ENCODE measurements around the gene VEGFC. TPM values are rescaled to one million over a fixed set of nuclear protein-coding genes. Genes with fewer than 3 reads are reported as not detected.

Gene VEGFC
- total RNA-seq, 4 donors from 2014 or later = 3.8 to 31.5 (median 14.6) TPM

DNA sequence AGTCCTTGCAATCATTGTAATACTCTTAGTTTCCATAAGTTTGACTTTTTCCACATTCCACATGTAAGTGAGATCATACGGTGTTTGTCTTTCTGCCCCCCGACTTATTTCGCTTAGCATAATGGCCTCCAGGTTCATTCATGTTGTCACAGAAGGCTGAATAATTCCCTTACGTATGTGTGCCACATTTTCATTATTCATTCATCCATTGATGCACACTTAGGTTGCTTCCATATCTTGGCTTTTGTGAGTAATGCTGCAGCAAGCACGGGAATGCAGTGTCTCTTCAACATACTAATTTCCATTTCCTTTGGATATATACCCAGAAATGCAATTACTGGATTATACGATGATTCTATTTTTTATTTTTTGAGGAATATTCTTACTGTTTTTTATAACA is 22.0 kb upstream of the VEGFC start:
- H3K4me1 ChIP-seq = no peaks in the 10 kb centered on the region
- H3K36me3 ChIP-seq = no peaks in the 10 kb centered on the region
- no peak overlapping the region for H3K27ac ChIP-seq
- no peak overlapping the region for H3K4me3 ChIP-seq
- intact Hi-C loops (cut with DNase I; ENCODE audit: low total_unique reads) = no loop called here
- H3K9me3 ChIP-seq = no peaks in the 10 kb centered on the region
- H3K27me3 ChIP-seq = no peaks in the 10 kb centered on the region
- TF ChIP-seq, protein P1, sequence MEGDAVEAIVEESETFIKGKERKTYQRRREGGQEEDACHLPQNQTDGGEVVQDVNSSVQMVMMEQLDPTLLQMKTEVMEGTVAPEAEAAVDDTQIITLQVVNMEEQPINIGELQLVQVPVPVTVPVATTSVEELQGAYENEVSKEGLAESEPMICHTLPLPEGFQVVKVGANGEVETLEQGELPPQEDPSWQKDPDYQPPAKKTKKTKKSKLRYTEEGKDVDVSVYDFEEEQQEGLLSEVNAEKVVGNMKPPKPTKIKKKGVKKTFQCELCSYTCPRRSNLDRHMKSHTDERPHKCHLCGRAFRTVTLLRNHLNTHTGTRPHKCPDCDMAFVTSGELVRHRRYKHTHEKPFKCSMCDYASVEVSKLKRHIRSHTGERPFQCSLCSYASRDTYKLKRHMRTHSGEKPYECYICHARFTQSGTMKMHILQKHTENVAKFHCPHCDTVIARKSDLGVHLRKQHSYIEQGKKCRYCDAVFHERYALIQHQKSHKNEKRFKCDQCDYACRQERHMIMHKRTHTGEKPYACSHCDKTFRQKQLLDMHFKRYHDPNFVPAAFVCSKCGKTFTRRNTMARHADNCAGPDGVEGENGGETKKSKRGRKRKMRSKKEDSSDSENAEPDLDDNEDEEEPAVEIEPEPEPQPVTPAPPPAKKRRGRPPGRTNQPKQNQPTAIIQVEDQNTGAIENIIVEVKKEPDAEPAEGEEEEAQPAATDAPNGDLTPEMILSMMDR (IDR thresholded peaks at IDR 0.05) = no peak
- no peak for TF ChIP-seq POLR2A (IDR thresholded peaks at IDR 0.05)
- DNase-seq = no peak

DNA sequence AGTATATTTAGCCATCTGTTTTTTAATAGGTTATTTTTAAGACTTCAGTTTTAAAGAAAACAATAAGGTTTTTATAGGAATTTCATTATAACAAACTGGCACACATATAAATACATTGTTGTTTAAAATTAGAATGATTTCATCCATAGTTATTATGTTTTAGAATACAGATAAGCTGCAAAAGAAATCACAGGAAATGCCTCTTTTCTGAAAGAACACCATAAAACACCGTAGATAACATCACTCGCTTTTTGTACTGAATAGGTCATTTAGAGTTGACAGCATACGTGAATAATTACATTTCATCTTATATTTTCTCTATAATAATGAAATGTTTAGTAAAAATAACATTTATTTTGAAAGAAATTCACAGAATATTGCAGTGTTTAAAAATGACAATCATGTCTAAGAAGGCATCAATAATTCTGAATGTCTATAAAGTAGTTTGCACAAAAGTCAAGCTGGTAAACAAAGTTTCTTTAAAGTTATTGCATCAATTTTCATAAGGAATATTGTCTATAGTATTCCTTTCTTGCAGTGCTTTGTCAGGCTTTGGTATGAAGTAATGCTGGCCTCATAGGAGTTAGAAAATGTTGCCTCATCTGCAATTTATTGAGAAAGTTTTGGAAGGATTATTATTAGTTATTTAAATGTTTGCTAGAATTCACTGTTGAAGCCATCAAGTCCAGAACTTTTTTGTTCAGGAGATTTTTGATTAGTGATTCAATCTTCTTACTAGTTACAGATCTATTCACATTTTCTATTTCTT is 17.9 kb upstream of the VEGFC start:
- H3K4me3 ChIP-seq = no peak overlapping the region
- H3K4me1 ChIP-seq = no peaks in the 10 kb centered on the region
- peaks cover 0 to 4% of the 10 kb centered on the region in 2 donors for H3K9me3 ChIP-seq
- no peak for DNase-seq
- intact Hi-C loops (cut with DNase I; ENCODE audit: low total_unique reads) = no loop called here
- no peak for TF ChIP-seq POLR2A (IDR thresholded peaks at IDR 0.05)
- TF ChIP-seq, protein P1 (IDR thresholded peaks at IDR 0.05) = no peak
- no peaks in the 10 kb centered on the region for H3K27me3 ChIP-seq
- no peak overlapping the region for H3K27ac ChIP-seq
- H3K36me3 ChIP-seq = no peaks in the 10 kb centered on the region

DNA sequence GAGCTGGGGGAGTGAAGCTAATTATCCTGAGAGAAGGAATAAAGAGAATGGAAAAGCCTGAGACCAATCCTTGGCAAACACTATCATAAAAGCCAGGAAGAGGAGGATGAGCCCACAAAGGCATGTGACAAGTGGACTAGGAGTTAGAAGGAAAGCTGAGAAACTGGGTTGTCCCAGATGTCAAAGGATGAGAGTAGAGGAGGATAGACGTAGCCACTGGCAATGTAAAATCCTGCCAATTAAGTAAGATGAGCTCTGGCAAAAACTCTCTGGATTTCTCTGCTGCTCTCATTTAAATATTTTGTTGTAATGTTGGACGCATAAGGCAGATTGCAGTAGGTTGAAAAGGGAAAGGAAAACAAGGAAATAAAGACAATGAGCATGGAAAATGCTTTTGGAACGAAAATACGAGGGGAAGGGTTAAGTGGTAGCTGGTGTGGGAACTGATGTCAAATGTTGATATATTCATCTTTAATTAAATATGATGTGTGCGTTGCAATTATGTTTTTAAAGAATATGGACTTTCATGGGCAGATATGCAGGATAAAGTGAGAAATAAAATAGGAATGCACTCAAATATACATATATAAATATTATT is 14.2 kb upstream of the VEGFC start:
- no peak for DNase-seq
- Histone ChIP-seq H3K36me3 (no peaks in the 10 kb centered on the region), H3K27ac (no peak overlapping the region), H3K4me3 (no peak overlapping the region), H3K9me3 (peaks cover 0 to 4% of the 10 kb centered on the region in 2 donors), H3K27me3 (no peaks in the 10 kb centered on the region), H3K4me1 (no peaks in the 10 kb centered on the region)
- no peak for TF ChIP-seq POLR2A (IDR thresholded peaks at IDR 0.05)
- TF ChIP-seq, protein P1 (IDR thresholded peaks at IDR 0.05) = no peak
- intact Hi-C loops (cut with DNase I; ENCODE audit: low total_unique reads) = no loop called here

DNA sequence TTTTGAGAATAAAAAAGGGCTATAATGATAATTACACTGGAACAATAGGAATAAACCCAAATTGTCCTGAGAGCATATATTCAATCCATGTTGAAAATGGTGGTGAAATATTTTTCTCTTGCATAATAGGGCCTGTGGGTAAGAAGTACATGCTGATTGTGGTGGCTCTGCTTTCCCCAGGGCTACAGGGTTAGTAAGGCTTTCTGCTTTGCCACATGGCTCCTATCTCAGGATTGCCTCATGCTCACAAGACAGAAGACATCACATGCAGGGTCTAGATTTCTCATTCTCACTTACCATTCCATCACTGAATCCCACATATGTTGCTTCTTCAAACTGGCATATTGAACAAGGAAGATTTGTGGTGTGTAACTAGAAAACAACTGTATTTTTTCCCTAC is 12.4 kb upstream of the VEGFC start:
- Histone ChIP-seq H3K36me3 (no peaks in the 10 kb centered on the region), H3K4me1 (no peaks in the 10 kb centered on the region), H3K4me3 (no peak overlapping the region), H3K27me3 (no peaks in the 10 kb centered on the region), H3K27ac (no peak overlapping the region), H3K9me3 (peaks cover 0 to 4% of the 10 kb centered on the region in 2 donors)
- TF ChIP-seq, protein P1 (IDR thresholded peaks at IDR 0.05) = no peak
- no peak for TF ChIP-seq POLR2A (IDR thresholded peaks at IDR 0.05)
- DNase-seq = no peak
- intact Hi-C loops (cut with DNase I; ENCODE audit: low total_unique reads) = no loop called here

DNA sequence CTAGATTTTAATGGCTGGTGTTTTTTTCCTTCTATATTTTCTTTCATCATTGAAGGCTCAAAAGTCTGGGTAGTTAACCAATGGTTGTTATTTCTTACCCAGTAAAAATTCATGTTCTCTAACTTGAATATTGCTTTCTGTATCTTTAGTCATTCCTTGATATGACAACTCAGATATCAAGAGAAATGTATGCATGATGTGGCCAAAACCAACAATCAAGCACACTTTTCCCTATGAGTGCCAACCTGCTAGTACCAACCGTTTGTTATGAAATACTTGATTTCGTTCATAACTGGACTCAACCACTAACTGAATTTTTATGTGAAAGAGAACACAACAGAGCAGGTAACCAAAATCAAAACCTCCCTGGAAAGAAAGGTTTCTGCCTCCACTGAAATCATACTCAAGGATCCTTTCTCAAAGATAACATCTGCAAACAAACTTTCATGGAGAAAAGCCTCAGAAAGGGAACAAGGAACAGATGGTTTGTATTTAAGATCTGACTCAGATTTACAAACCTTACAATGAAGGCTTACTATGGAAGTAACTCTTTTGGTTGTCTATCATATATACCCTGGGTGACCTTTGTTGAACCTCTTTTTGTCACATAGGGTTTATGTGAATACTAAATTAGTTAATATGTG is 8.3 kb upstream of the VEGFC start:
- Histone ChIP-seq H3K4me1 (no peaks in the 10 kb centered on the region), H3K4me3 (no peak overlapping the region), H3K27ac (no peak overlapping the region), H3K27me3 (no peaks in the 10 kb centered on the region), H3K9me3 (no peaks in the 10 kb centered on the region), H3K36me3 (no peaks in the 10 kb centered on the region)
- intact Hi-C loops (cut with DNase I; ENCODE audit: low total_unique reads) = no loop called here
- DNase-seq = no peak
- TF ChIP-seq POLR2A (IDR thresholded peaks at IDR 0.05) = no peak
- TF ChIP-seq, protein P1 (IDR thresholded peaks at IDR 0.05) = no peak

Data from uterus (tissue), 4 donors.